ENCODE results near the gene DICER1.

Gene DICER1

DNA sequence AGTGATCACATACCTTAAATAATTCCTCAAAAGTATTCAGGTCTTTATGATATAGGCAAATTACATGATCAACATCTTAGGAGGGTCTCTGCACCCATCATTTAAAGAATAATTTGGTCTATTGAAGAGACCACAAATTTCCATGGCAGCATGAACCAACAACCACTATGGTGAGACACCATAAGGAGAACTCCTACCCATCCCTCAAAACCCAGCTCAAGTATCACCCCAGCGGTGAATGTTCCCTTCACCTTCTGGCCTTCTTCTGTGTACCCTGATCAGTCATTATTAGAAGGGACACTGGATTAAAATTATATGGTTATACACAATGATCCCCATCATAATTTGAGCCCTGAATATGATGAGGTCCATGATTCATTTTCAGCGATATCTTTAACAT lies 81.5 kb downstream of the DICER1 start:
- DNase-seq: no peak

DNA sequence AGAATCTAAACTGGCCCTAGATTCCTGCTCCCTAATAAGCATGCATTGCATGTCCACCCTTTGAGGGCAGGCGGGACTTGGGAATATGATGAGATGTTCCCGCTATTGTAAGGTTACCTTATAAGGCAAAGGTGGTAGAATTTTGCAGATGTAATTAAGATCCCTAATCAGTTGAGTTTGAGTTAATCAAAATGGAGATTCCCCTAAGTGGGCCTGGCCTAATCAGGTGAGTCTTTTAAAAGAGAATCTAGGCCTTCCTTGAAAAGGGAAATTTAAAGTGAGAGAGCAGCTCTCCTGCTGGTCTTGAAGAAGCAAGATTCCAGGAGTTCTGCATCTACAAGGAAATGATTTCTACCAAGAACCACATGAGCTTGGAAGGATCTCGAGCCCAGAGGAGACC lies 83.4 kb downstream of the DICER1 start:
- DNase-seq: no peak

DNA sequence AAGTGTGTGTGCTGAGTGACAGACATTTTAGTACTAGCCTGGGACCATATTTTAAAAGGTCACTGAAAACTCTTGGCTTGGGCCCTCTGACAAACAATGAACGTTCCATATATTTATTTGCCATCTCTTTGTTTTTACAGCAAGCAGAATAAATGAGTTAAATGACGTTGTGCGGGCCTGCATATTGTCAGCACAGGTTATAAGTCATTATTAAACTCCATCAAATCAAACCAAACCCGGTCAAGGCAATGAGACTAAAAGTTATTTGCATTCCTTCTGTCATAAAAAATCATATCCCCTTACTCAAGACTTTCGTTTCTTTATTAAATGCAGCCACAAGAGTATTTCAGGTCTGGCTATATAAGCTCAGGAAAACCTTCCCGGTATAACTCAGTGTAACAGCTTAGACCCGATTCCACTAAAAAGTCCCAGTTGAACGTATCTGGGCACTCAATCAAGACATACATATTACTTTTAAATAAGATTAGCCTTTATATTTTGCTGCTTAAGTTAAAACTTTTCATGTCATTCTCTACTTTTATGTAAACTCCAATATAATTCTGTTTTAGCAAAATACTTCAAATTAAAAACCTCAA lies 84.9 kb downstream of the DICER1 start:
- DNase-seq: no peak

DNA sequence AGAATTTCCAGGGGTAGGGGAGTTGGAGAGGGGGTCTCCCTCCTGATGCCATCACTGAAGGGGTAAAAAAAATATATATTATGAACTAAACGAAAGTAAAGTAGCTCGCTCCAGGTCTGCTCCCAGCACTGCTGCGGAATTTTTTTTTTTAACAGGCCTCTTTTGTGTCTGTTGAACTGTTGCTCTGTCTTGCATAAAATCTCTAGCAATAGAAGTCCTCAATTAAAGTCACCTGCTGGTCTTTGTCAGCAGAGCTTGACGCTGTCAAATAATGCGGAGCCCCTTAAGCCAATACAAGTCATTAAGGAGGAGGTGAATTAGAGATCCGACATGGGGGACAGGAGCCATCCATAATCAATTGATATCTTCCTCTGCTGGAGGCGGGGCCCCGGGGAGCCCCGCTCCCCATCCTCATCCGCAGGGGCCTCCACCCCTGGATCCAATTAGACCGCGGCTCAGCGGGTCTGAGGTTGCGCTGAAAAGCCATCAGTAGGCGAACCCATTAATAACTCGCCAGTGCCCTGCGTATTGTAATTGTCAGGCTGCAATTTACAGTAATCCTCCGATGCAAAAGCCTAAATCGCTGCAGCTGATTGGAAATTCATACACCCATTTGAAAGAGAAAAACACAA lies 85.6 kb downstream of the DICER1 start:
- no peak for DNase-seq

DNA sequence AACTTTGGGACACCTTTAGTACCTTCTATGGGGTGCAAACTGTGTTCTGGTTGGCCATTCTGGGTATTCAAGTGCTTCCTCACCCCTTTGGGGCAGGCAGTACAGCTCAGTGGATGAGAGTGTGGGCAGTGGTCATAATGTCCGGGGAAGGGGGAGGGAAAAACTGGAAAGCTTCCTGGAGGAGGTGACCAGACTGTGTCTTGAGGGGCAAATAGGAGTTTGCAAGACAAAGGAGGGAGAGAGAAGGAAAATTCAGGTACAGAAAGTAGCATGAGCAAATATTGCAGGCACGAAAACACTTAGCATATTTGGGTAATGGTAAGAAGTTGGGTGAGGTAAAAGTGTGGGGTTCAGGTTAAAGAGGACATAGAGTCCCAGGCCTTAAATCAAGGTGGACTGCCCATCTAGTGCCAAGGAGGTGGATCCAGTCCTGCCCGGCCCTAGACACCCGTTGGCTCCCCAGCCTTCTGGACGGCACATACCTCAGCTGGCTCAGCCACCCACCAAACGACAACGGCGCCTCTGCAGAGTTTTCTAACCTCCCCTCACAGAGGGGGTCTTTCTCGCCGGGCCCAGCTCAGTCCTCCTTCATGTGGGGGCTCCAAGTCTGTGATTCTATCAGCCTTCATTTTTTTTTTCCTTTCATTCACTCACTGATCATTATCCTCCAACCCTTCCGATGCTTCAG lies 86.4 kb downstream of the DICER1 start:
- no peak for DNase-seq

DNA sequence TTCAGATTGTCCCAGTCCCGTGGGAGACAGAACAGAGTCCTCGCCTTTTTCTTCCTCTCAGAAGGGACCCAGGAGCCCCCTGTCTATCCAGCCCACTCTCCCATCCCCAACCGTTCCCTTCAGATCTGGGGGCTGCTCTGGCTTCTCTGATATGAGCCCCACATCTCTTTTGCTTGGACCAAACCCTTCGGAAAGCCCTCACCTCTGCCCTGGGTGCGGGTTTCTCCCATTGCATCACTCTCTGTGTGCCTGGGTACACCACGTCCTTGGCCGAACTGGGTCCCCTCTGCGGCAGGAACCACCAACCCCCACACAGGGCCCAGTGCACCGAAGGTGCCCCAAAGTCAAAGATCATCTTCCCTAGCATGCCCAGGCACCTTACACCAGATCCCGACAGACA lies 87.8 kb downstream of the DICER1 start:
- no peak for DNase-seq

DNA sequence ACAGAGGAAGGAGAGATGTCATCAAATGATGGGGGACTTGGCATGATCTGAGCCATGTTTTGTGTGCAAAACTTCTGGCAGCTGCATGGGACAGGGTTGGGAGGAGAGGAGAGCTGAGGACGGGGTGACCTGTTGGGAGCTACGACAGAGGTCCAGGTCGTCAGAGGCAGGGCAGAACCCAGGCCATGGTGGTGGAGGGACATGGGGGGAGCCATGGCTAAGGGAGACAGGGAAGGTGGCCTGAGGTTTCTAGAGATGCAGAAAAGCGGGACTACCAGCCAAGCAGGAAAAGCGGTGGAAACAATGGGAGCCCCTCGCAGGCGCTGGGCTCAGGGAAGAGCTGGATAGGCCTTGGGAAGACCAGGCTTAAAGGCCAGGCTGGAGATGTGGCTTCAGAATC lies 88.3 kb downstream of the DICER1 start:
- DNase-seq: no peak

DNA sequence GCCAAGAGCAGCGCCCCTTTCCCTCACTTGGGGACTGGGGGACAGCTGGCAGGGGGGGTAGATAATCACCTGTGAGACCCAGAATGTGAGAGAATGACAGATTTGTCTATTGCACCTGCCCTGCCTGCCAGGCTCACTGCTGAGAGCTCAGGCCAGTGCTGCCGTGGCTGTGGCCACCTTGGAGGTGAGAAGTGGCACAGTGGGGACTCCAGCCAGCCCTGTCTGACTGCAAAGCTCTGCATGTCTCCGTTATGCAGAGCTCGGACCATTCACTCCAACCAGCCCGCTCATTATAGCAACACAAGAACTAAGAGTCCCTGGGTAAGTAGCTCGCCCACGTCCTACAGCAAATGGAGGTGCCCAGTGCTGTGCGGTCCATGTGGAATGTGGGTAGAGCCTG lies 88.8 kb downstream of the DICER1 start:
- DNase-seq: no peak

DNA sequence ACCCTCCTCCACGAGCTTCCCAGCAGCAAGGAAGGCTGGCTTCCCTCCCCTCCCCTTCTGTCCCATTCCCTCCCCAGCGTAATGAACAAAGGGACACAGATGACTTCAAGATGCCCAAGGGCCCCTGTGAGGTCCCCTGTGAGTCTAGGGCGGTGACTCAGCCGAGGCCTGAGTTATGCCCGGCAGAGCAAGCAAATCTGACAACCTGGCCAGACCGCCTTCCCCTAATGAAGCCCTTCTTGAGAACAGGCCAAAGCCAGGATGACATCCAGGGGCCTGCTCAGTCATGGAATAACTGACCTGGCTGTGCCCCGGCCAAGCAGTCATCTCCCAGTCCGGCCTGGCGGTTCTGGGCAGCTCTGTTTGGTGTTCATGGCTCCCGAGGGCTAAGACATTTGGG lies 89.2 kb downstream of the DICER1 start:
- DNase-seq: no peak

DNA sequence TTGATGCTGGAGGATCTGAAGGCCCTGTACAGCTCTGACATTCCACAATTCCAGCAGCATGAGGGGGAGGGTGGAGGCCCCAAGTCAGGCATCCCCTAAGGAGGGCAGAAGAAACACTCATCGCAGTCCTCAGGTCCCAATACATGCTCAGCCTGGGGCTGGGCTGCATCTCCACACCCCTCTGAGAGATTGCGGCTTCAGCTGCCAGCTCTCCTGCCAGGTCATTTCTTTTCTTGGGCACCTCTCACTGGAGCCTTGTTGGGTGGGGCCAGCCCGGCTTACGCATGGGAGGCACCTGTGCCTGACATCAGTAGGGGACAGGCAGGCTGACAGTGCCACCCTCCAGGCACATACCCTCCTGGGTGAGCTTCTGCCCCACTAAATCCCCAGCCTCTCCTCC lies 89.8 kb downstream of the DICER1 start:
- no peak for DNase-seq

DNA sequence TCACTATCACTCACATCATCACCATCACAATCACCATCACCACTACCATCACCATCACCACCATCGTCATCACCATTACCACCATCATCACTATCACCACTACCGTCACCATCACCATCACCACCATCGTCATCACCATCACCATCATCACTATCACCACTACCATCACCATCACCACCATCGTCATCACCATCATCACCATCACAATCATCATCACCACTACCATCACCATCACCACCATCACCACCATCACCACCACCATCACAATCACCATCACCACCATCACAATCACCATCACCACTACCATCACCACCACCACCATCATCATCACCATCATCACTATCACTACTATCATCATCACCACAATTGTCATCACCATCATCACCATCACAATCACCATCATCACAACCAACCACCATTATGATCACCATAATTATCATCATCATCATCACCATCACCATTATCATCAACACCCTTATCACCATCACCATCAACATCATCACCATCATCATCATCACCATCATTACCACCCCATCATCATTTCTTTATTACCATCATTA lies 90.8 kb downstream of the DICER1 start:
- DNase-seq: no peak

DNA sequence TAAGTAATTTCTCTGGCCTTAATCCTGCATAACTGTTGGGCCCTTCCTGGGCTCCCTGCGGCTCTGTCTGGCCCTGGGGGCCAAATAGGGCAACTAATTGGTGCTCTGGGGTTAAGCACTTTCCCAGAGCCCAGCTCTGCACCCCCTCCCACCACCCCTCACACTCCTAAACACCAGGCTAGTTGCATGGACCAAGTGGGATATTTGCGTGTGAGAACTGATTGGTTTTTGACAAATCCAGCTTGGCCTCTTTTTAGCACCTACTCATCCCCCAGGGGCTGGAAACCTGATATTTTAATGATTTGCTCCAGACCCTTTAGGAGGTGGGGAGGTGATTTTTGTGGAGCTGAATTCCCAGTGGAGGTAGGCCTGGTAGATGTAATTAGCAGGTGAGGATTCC lies 91.9 kb downstream of the DICER1 start:
- no peak for DNase-seq

DNA sequence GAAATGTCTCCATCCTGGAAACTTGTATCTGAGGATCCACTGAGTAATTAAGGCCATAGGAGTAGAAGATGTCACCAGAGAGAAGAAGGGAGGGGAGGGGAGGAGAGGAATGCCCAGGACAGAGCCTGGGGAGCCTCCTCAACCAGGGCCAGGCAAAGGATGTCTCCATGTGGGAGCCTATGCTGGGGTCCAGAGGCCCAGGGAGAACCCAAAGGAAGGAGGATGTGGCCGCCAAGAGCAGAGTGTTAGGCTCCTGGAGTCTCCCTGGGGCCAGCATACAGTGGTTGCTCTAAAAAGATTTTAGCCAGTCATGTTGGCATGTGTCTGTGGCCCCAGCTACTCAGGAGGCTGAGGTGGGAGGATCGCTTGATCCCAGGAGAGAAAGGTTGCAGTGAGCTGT lies 92.6 kb downstream of the DICER1 start:
- DNase-seq: no peak

DNA sequence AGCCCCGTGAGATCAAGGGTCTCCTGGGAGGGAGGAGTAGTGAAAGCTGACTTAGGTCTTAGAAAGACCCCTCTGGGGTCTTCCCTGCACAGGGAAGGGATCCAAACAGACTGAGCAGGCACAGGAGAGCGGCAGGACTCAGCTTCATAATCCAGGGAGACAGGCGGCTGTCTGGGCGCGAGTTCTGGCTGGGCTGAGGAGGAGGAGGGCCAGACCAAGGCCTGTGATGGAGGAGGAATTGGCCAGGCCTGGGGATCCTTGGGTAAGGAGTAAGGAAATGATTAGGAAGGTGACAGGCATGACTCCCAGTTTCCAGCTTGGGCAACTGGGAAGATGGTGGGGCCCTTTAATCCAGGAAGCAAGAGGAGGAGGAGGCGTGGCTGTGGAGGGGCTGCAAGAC lies 93.1 kb downstream of the DICER1 start:
- DNase-seq: no peak

DNA sequence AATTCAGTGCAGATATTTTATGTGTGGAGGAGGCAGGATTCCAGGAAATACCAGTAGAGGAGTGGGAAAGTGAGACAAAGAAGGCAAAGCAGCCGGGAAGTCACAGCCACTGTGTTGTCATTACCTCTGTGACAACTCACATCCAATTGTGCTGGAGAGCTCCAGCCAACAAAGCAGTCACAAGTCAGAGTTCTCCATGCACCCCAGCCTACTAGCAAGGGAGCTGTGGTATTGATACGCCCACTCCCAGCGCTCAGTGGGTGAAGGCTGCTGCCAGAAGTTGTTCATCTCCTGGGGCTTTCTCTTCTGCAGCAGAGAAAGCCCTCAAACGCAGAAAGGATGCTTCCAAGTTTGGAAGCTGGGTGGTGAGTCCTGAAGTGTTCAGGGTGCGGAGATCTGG lies 93.9 kb downstream of the DICER1 start:
- no peak for DNase-seq

DNA sequence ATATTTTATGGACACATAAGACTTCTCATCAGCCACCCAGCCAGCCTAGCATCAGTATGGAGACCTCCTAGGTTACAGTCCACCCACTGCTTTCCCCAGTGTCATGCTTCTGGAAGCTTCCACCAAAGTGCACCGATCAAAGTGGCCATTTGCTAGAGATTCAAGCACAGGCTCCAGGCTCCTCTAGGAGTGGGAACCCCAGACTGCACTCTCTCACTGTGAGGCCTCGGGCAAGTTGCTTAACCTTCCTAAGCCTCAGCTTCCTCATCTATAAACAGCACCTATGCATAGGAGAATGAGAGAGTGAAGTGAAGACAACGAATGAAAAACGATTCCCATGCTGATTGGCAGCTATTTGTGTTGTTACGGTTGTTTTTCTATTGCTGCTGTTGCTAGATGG lies 94.4 kb downstream of the DICER1 start:
- DNase-seq: no peak

DNA sequence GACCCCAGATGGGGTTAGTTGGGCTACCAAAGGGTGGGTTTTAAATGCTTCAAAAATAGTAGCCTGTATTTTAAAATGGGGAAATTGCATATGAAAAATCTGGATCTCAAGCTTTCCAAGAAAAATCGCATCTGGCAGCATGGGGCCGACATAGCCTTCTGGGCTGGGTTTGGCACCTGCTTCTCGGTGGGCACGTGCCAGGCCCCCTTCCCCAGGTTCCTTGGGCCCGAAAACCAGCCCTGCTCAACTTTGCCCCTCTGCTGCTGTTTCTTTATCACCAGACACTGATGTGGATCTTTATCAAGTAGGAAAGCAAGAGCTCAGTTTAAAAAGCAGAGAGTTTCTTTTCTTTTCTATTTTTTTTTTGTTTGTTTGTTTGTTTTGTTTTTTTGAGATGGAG lies 95.1 kb downstream of the DICER1 start:
- DNase-seq: no peak

DNA sequence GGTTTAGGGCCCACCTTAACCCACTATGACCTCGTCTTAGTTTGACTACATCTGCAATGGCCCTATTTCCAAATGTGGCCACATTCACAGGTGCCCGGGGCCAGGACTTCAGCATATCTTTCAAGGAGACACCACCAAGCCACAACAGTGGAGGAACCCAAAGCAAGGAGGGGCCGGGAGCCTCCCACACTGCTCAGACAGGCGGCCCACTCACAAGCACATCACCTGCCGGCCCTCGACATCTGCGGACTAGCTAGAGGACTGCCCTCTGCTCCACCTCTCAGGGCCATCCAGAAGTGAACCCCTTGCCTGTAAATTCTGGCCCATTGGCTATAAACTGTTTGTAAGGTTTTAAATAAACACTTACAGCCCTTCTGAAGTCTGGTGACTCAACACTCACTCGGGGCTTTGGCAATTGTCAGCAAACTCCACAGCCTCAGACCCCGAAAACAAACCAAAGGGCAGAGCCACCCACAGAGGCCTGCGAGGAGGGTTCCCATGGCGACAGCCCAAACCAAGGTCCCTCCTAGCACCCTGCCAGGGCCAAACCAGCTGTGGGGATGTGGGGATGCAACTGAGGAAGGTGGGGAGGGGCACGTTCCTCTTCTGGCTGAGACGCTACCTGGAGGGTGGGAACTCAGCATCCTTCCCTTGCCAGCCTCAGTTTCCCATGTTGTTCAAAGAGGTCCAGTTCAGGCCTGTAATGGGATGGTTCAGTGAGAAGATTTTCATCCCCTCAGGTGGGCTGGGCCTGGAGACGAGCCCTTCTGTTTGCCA lies 95.8 kb downstream of the DICER1 start:
- DNase-seq: no peak

DNA sequence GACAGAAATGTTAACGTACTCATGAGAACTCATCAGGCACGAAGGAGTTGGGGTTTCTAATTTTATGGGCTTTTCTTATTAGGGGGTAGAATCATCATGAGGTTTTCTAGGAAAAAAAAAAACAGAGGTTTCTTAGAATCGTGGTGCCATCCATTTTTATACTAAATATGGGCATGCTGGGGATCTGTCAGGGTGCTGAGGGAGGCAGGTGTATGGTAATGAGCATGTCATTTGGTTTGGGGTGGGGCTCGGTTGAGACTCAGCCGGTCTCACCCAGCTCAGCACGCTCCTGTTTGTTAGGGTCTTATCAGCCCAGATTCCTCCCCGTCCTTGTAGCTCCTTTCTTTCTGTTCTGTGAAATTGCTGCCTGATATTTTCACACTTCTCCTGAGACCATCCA lies 98.2 kb downstream of the DICER1 start:
- no peak for DNase-seq

DNA sequence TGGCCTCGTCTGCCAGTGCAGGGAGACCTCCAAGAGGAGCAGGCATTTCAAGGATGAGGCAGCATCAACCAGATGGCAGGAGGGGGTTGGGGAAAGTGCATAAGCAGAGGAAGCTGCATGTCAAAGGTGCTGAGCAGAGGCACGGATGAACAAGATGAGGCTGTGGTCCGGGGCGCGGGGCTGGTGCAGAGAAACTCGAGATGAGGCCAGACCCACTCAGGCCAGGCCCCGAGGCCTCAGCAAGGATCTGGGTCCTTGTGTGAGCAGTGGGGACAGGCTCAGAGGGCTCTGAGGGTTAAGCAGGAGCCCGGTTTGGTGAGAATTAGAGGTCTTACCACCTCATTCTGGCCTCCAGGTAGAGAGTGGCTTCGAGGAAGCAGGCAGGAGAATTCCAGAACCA lies 98.8 kb downstream of the DICER1 start:
- no peak for DNase-seq

DNA sequence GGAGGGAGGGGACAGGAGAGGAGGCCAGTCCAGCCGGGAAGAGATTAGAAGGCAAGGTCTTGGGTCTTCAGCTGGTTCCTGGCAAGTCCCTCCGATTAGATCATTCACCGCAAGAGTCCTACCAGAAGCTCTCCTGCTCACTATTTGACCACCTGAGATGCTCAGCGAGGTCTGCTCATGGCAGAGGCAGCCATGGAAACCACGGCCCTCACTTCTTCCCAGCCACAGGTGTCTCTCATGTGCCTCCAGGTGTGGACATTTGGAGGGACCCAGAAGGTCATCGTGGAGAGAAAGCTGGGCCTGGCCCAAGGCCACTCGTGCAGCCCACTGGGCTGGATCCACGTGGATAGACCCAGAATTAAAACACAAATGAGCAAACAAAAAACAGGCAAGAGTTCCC lies 99.5 kb downstream of the DICER1 start:
- DNase-seq: no peak

DNA sequence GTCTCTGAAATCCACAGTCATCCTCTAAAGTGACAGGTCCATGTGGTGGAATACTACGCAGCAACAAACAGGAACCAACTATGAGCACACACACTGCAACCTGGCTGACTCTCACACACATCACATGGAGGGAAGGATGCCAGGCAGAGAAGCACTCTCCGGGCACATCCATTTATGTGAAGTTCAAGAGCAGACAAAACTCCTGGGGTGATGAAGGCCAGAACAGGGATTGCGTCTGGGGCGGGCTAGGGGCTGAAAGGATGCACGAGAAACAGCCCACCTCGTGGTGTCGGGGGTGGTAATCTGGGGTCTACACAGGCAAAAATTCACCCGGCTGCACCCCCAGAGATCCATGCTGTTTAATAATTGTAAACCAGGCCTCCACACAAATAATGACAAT lies 100.2 kb downstream of the DICER1 start:
- DNase-seq: no peak

DNA sequence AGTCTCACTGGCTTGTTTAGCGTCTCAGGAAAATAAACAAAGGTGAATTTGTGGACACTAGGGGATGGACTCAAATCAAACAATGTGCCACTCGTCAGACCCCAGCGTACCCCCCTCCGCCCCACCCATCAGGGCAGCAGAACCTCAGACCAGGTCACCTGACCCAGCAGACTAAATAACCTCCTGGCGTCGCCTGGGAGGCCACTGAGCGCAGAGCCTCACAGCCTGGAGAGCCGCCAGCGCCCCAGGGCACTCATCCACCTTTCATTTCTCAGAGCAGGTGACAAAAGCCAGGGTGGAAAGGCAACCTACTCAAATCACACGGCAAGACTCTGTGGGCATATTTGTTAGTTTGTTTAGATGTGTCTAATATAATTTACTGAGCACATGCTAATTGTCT lies 100.9 kb downstream of the DICER1 start:
- no peak for DNase-seq

DNA sequence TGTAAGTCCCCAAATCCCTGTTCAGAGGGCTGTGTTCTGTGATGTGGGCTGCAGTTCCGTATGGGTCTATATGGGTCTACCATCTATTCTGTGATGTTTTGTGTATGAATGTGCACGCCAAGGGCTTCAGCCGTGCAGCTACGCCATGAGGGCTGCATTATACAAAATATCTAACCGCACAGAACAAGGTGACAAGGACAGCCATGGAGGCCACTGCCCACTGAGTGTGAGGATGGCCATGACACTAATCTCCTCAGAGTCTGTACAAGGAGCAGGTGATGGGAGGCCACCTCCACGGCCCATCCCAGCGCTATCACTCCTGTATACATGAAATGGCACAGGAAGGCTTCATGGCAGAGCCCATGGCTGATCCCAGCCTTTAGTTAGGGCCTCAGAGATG lies 102.0 kb downstream of the DICER1 start:
- DNase-seq: no peak

All from CD4-positive, alpha-beta T cell treated with Interleukin-21 for 1 hour (primary cell).